Activated CD8-positive, alpha-beta memory T cell treated with anti-CD3 and anti-CD28 coated beads for 1 hour (primary cell): ENCODE data around the gene SYT12.

Source experiments
- DNase-seq, 2 donors: peaks; one replicate each; pipeline ENCODE4 v3.0.0-alpha.2; 2020; ENCODE audit warnings: low read depth in 1 of 2; ENCODE audit errors: extremely low read depth in 1 of 2

The SYT12 gene

DNA sequence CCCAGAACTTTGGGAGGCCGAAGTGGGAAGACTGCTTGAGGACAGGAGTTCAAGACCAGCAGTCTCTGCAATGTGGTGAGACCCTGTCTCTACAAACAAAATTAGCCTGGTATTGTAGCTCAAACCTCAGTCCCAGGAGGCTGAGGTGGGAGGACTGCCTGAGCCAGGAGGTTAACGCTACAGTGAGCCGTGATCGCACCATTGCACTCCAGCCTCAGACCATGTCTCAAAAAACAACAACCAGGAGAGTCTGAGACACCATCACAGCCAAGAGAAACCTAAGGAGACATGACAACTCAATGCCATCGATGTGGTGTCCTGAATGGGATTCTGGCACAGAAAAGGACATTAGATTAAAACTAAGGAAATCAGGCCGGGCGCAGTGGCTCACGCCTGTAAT is 67.8 kb downstream of the SYT12 start:
- DNase-seq, result no peak

DNA sequence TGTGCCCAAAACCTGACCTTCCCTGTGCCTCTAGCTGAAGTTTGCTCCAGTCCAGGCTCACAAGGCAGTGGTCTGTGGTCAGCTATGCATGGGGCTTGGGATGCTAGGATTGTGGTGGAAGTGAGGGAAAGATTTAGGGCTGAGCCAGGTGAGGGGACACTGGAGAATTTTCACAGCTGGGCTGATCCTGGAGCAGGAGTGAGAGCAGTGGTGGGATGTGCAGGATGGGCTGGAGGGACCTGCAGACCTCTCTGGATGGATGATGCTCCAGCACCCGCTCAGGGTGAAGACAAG is 72.2 kb downstream of the SYT12 start:
- DNase-seq, result no peak

DNA sequence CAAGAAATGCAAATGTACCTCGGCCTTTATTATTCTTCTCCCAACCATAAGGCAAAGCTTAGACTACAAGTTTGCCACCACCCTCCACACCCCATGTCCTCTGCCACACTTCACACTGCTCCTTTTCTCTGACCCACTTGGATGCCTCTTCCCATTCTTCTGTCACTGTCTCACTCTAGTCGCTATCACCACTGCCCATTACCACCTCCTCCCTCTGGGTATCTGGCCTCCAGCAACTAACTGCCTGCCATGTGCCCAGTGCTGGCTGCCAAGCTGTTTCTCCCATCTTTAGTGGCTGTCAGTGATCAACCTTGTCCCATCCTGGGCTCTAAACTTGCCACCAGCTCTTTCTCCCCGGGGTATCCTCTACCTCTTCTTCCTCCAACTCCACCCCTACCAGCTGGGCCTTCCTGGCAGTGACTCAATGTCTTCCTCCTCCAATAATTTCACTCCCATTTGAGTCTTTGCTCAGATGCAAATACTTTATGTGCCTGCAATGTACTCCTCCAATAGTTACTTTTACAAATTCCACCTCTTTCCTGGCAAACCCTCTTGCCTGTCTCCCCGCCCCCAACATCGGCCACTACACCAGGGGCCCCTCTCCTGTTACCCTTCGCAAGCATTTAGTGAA is 76.0 kb downstream of the SYT12 start:
- DNase-seq, result no peak

DNA sequence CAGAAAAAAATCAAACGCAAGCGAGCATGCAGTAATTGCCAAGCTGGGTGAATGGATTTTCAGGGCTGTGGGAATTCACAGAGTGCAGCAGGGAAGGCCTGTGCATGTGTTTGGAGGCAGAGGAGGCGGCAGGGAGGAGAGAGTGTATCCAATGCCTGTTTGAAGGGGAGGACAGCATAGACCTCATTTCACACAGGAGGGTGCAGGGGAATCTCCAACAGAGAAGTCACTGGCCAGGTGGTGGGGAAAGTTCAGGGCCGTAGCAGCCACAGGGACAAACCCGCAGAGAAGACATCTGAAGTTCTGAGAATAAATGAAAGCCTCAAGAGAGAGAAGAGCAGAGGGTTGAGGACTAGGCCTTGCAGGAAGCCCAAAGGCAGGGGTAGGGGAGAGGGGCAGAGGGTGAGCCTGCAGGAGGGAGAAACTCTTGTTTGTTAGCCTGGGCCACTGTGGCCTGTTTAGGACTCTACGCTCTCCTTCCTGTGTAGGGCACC is 76.9 kb downstream of the SYT12 start:
- no peak for DNase-seq
